Measurements from ENCODE around the gene KDM2A. TPM values are rescaled to one million over a fixed set of nuclear protein-coding genes. Genes with fewer than 3 reads are reported as not detected.
"Not testable (repeated sequence)": the region's sequence is repeated elsewhere in the genome, so short reads cannot be mapped to it uniquely, and the experiment has no call there.

KDM2A gene
- total RNA-seq, 1 donor from 2014 or later: 78.1 TPM

DNA sequence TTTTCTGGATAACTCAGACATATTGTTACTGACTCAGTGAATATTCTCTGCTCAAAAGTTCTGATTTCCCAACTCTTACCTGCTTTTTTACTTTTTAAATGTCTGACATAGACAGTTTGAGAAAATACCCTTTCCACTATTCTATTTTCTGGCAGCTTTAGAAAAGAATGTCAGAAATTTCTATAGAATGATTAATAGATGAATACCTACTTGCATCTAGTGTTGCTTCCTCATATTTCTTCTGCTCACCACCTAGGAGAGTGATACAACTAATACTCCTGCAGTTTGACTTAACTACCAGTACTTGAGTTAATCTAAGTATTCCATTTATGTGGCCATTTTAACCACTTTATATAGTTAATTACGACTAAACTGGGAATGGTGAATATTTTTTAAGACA is 55.2 kb downstream of the KDM2A start:
- no peak for DNase-seq

GRCh38 chr11:67177399-67178281 is 58.6 kb downstream of the KDM2A start:
- DNase-seq: no peak

- no peak for DNase-seq
Observed at GRCh38 chr11:67178421-67178820, 59.4 kb downstream of the KDM2A start.

- no peak for DNase-seq
Observed at GRCh38 chr11:67178878-67179277, 59.8 kb downstream of the KDM2A start.

DNA sequence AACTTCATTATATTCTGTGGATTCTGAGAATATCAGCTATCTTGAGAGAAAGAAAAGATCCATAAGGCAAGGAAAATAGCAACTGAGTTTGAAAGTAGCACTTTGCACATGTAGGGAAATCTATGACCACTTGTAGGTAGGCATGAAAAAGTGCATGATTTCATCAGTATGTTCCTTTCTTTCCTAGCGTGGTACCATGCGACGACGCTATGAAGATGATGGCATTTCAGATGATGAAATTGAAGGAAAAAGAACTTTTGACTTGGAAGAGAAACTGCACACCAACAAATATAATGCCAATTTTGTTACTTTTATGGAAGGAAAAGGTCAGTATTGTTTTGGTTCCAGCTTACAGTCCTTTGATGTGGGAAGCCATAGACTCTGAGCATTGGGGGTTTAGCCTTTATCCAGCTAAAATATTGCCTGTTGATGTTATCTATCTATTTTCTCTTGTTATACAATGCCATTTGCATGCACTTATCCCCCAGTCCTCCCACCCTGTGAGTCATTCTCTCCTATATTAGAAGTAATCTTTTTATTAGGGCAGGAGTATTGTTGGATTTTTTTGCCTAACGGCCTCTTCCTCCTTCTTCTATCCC is 60.9 kb downstream of the KDM2A start:
- no peak for DNase-seq

DNA sequence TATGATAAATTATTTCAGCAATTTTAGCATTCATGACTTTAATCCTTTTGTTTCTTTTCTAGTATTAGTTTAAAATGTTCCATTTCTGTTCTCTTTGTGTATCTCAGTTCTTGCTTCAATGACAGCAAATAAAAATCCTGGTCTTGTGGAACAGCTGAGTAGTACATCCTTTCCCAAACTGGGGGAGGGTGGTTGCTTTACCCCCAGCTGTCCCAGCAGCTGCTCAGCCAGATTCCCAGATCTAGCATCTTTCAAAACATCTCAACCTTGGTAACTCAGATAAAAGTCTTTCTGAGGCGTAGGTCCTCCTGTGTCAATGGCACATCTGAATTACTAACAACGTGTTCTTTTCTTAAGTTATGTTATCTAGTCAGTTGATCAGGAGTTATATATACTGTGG is 75.0 kb downstream of the KDM2A start:
- no peak for DNase-seq

- DNase-seq: no peak
Observed at GRCh38 chr11:67195971-67196456, 77.0 kb downstream of the KDM2A start.

DNA sequence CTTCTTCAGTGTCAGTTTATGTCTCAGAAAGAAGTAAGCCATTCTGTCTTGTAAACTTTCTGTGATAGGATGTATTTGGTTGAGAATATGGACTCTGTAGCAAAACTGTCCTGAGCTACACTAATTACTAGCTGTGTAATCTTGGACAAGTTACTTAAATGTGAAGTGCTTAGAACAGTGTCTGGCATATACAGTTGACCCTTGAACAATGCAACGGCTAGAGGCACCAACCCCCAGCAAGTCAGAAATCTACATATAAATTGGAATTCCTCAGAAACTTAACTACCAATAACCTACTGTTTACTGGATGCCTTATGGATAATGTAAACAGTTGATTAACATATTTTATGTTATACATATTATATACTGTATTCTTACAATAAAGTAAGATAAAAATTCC is 78.5 kb downstream of the KDM2A start:
- DNase-seq: no peak

- DNase-seq: not testable (repeated sequence)
Observed at GRCh38 chr11:67198781-67199180, 79.7 kb downstream of the KDM2A start.

- DNase-seq: no peak
Observed at GRCh38 chr11:67199751-67200150, 80.7 kb downstream of the KDM2A start.

DNA sequence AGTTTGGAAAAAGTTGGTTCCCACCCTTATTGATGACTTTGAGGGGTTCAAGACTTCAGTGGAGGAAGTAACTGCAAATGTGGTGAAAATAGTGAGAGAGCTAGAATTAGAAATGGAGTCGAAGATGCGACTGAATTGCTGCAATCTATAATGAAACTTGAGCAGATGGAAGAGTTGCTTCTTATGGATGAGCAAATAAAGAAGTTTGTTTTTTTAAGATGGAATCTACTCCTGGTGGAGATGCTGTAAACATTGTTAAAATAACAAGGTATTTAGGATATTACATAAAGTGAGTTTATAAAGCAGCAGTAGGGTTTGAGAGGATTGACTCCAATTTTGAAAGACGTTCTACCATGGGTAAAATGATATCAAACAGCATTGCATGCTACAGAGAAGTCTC is 83.0 kb downstream of the KDM2A start:
- no peak for DNase-seq

DNA sequence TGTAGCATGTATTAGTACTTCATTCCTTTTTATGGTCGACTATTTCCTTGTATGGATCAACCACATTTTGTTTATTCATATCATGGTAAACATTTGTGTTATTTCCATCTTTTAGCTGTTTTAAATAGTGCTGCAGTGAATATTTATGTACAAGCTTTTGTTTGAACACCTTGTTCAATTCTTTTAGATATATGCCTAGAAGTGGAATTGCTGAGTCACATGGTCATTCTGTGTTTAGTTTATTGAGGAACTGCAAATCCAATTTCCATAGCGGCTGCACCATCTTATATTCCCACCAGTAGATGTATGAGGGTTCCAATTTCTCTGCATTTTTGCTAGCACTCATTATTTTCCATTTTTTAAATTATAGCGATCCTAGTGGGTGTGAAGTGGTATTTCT is 85.8 kb downstream of the KDM2A start:
- no peak for DNase-seq

GRCh38 chr11:67209222-67209621 is 90.2 kb downstream of the KDM2A start:
- not testable (repeated sequence) for DNase-seq

DNA sequence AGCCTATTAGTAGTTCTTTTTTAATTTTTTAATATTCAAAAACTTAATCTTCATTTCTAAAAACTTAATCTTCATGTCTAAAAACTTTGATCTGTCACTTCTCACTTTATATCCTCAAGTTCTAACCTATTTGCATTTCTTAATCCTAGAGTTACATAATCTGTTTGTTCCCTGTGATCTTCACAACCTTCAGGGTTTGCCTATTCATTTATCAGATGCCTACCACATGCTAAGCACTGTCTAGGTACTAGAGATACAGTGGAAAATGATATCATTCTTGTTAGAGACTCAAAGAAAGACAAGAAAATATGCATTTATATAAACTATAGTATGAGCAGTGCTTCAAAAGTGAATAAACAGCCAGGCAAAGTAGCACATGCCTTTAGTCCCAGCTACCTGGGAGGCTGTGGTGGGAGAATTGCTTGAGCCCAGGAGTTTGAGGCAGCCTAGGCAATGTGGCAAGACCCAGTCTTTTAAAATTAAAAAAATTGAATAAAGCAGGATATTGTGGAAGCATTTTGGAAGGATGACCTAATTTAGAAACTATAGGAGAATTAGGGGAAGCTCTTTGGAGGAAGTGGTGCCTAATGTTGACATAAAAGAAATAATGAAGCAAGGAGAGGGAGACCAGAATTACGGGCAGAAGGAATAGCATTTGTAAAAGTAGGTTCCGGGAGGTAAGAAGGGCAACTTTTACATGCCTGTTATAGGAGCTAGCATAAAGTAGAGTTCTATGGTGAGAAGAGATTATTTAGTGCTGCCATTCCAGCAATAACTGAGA is 92.8 kb downstream of the KDM2A start:
- no peak for DNase-seq

DNA sequence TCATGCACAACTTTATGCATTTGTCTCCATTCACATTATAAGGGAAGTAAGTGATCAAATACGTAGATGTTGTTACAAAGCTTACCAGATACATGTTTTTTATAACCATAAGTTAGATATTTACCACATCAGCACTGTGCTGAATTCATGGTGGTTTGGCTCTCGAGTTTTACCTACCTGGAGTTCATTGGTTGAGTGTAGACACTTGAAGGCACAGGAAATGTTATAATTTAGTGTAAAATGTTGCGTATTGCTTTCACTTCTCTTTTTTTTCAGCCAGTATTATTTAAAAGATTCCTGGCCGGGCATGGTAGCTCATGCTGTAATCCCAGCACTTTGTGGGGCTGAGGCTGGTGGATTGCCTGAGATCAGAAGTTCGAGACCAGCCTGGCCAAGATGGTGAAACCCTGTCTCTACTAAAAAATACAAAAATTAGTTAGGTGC is 94.1 kb downstream of the KDM2A start:
- DNase-seq: no peak

DNA sequence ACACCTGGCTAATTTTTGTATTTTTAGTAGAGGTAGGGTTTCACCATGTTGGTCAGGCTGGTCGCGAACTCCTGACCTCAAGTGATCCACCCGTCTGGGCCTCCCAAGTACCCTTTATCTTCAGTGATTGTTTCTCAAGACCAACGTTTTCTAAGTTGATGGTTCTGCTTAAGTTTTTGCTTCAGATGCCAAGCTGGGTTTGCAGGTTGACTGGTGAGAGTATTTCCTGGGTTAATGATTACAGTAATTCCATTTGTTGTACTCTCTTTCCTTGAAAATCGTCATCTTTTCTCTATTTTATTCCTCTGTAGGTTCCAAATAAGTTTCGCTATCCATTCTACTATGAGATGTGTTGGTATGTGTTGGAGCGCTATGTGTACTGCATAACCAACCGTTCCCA is 108.7 kb downstream of the KDM2A start:
- DNase-seq: no peak

DNA sequence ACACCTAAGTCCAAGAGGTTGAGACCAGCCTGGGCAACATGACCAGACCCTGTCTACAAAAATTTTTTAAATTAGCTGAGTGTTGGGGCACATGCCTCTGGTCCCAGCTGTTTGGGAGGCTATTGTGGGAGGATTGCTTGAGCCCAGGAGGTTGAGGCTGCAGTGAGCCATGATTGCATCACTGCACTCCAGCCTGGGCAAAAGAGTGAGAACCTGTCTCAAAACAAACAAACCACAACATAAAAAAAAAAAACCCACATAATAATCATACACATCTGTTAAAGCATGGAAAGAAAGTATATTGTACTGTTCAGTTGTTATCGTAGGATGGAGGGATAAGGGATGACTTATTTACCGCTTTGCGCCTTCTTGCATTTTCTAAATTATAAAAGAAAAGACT is 111.3 kb downstream of the KDM2A start:
- no peak for DNase-seq

DNA sequence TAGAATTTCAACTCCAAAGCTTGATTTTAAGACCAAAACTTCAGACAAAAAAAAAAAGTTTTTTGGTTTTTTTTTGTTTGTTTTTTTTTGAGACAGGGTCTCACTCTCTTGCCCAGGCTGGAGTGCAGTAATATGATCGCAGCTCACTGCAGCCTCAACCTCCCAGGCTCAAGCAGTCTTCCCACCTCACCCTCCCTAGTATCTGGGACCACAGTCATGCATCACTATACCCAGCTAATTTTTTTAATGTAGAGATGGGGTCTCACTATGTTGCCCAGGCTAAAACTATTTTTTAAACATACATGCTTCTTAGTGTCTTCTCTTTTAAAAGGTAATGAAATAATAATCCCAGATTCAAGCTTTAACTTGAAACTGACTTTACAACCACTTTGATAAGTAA is 111.8 kb downstream of the KDM2A start:
- DNase-seq: no peak

DNA sequence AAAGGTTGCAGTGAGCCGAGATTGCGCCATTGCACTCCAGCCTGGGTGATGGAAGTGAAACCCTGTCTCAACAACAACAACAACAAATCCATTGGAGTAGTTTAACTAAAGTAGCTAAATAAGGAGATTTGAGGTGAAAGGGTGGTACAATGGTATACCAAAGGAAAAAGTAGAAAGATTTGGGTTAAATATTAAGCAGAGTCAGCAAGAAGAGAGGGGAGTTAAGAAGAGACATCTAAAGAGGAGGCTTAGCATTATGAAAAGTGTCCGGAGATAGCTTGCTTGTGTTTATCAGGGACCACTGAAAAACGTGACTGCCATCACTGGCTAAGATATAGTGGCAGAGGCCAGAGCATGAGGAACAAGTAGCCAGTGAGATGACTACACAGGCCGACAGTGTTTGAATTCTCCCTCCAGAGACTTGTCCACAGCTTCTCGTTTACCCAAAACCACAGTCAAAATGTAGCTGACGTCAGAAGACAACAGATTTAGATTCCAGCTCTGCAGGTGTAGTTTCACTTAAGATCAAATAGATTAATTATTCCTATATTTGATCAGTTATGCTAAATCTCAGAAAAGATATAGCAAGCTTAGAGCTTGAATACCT is 114.6 kb downstream of the KDM2A start:
- no peak for DNase-seq

GRCh38 chr11:67234571-67234970 is 115.5 kb downstream of the KDM2A start:
- DNase-seq: not testable (repeated sequence)

GRCh38 chr11:67237574-67237973 is 118.5 kb downstream of the KDM2A start:
- no peak for DNase-seq
